Uterine smooth muscle cell (primary cell): ENCODE measurements around the gene WDR46. TPM values are rescaled to one million over a fixed set of nuclear protein-coding genes. Genes with fewer than 3 reads are reported as not detected.

Source experiments
- total RNA-seq: library from RNA; depleted of rRNA; stranded (reverse); fragments of >200 nt; gene quantifications from 2 replicates; pipeline ENCODE4 v1.2.3, GENCODE V29; 2014

Gene WDR46, protein sequence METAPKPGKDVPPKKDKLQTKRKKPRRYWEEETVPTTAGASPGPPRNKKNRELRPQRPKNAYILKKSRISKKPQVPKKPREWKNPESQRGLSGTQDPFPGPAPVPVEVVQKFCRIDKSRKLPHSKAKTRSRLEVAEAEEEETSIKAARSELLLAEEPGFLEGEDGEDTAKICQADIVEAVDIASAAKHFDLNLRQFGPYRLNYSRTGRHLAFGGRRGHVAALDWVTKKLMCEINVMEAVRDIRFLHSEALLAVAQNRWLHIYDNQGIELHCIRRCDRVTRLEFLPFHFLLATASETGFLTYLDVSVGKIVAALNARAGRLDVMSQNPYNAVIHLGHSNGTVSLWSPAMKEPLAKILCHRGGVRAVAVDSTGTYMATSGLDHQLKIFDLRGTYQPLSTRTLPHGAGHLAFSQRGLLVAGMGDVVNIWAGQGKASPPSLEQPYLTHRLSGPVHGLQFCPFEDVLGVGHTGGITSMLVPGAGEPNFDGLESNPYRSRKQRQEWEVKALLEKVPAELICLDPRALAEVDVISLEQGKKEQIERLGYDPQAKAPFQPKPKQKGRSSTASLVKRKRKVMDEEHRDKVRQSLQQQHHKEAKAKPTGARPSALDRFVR
- total RNA-seq, result 79.9 and 102 TPM in 2 replicates

GRCh38 chr6:33288921-33289783 lies at the start of gene WDR46, which contains the start of gene PFDN6:
Gene WDR46, minus strand, starts transcription at chr6:33289239. Its CDS starts 69 bp downstream, at chr6:33289170.
Gene PFDN6, plus strand, starts transcription at chr6:33289601. Its CDS starts 256 bp downstream, at chr6:33289857.

DNA sequence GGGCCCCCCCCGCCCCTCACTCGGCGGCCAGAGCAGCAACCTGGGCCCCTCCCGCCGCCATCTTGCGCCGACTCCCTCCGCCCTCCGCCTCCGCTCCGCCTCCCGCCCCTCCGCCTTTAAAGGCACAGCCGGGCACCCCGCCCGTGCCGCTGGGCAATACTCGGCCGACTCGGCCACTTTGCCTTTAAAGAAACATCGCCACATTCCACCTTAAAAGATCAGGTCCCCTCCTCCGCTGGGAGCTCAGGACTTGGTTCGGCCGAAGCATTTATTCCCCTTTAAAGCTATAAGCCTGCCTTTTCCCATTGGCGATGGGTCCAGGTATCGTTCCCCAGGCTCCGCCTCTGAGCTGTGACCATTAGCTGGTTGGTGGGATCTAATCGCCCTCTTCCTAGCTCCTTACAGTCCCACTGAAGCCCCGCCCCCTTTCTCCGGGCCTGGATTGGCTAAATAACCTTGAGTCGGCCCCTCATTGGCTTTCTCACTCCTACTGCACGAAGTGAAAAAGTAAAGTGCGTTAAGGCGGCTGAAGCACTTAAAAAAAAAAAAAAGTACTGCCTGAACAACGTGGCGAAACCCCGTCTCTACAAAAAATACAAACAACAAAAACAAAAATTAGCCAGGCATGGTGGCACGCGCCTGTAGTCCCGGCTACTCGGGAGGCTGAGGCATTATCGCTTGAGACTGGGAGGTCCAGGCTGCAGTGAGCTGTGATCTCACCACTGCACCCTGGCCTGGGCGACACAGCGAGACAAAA lies 28.8 kb upstream of the WDR46 start, which contains the start of gene ZBTB22:
TSS of gene ZBTB22 (minus strand) at position 76 of the 757 bp plus-strand sequence. CDS start 828 bp downstream, outside the sequence.

GRCh38 chr6:33313709-33314514 lies 24.9 kb upstream of the WDR46 start, which contains the start of gene TAPBP:
Gene TAPBP, minus strand, starts transcription at chr6:33314078. Its CDS starts 37 bp downstream, at chr6:33314041.

DNA sequence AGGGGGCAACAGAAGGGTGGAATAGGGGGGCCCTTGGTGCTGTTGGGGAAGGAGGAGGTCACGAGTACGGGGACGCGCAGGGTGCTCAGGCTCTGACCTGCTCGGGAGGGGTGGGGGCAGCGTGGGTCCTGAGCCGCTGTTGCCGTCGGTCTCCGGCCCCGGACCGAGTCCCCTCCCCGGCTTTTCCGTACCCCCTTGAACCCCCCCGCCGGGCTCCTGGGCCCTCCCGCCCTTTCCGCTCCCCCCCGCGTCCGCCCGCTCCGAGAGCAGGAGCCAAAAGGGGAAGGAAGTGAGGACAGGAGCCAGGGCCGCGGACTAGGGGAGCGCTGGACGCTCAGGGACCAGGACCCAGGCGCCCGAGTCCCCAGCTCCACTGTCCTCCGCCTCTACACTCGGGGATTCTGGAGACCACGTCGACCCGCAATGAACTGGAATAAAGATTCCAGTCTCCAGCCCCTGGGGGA lies 9.8 kb upstream of the WDR46 start, which contains the start of gene RGL2:
TSS of gene RGL2 (minus strand) at position 170 of the 464 bp plus-strand sequence. CDS start 332 bp downstream, outside the sequence.

DNA sequence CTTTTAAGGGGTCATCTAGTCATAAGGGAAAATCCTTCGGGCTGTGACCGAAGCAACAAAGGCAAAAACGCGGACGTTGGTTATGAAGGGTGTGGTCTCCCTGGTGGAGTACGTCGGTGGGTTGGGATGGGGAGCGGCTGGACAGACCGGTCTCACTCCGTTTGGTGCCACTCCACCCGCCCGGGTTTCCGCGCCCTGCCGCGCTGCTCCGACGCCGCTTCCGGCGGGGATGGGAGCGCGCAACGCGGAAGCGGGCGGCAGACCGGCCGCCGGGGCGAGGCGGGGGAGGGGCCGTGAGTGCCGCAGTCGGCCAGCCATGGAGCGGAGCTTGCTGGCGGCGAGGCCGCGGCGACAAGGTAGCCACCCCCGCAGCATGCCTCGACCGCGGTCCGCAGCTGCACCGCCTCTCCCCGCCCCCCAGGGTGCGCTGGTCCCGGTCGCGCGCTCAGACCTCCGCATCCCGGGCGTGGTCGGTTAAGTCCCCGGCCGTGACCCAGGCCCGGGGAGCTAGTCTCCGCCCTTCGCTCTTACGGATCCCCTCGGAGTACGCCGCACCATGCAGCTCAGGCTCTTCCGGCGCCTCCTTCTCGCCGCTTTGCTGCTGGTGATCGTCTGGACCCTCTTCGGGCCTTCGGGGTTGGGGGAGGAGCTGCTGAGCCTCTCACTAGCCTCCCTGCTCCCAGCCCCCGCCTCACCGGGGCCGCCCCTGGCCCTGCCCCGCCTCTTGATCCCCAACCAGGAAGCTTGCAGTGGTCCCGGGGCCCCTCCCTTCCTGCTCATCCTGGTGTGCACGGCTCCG lies 12.0 kb downstream of the WDR46 start, which contains the start of gene B3GALT4:
TSS of gene B3GALT4 (plus strand) at position 260 of the 799 bp plus-strand sequence. CDS start at position 557, 297 bp downstream.

DNA sequence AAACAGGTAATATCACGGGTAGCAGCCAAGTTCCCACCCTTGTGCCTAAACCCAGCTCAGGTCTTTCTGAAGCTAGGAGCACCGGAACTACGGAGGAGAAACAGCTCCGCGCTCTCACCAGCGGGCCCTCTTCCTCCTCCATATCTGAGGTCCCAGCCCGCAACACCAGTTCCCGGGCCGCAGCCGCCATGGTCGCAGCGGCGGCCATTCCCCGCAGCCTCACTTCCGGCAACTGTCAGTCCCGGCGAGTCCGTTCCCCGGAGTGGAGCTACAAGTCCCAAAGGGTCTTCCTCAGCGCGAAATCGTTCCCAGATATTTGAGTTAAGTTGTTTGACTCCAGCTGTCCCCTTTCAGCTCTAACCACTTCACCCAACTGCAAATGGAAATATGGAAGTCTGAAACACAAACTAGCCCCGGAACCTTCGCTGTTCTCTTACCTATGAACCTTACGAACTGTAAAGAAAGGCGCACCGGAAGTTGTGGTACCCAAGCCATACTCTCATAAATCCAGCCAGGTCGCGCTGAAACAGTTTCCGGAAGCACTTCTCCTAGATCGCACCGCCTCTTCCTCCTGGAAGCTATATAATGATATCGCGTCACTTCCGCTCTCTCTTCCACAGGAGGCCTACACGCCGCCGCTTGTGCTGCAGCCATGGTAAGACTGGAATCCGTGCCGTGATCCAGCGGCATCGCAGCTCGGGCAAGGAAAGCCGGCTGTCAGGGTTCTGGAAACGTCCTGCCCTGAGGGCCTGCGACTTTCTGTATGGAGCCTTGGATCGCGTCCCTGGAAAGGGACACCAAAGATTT lies 17.4 kb downstream of the WDR46 start, which contains the start of the genes RPS18 and VPS52:
TSS of gene RPS18 (plus strand) at position 608 of the 807 bp plus-strand sequence. CDS start at position 653, 45 bp downstream.
TSS of gene VPS52 (minus strand) at position 409 of the 807 bp plus-strand sequence. CDS start at position 208, 201 bp downstream.

Other genes starting within 250 kb of the WDR46 start
- gene HLA-DPA1, start 215.6 kb downstream of the WDR46 start, total RNA-seq, result 0.55 and 4.0 TPM in 2 replicates
- 6.8 and 21.1 TPM in 2 replicates for gene HLA-DPB1, start 213.2 kb downstream of the WDR46 start, total RNA-seq
- 0.11 and 0.12 TPM in 2 replicates for gene COL11A2, start 96.8 kb downstream of the WDR46 start, total RNA-seq
- 23.9 and 25.0 TPM in 2 replicates for gene RXRB, start 88.6 kb downstream of the WDR46 start, total RNA-seq
- 129 and 159 TPM in 2 replicates for gene SLC39A7, start 88.4 kb downstream of the WDR46 start, total RNA-seq
- 2.7 and 8.9 TPM in 2 replicates for gene HSD17B8, start 84.6 kb downstream of the WDR46 start, total RNA-seq
- 26.7 and 34.0 TPM in 2 replicates for gene RING1, start 80.7 kb downstream of the WDR46 start, total RNA-seq
- gene VPS52, start 17.4 kb downstream of the WDR46 start, total RNA-seq, result 35.0 and 35.6 TPM in 2 replicates
- gene RPS18, start 17.2 kb downstream of the WDR46 start, total RNA-seq, result 3,212 and 3,760 TPM in 2 replicates
- gene B3GALT4, start 12.1 kb downstream of the WDR46 start, total RNA-seq, result 4.4 and 5.3 TPM in 2 replicates
- 38.9 and 42.8 TPM in 2 replicates for gene PFDN6, start 362 bp upstream of the WDR46 start, total RNA-seq
- gene RGL2, start 9.7 kb upstream of the WDR46 start, total RNA-seq, result 20.1 and 23.9 TPM in 2 replicates
- 33.0 and 49.9 TPM in 2 replicates for gene TAPBP, start 24.8 kb upstream of the WDR46 start, total RNA-seq
- 19.5 and 24.2 TPM in 2 replicates for gene ZBTB22, start 28.5 kb upstream of the WDR46 start, total RNA-seq
- gene DAXX, start 33.7 kb upstream of the WDR46 start, total RNA-seq, result 24.7 and 70.2 TPM in 2 replicates
- 15.0 and 57.7 TPM in 2 replicates for gene KIFC1, start 102.6 kb upstream of the WDR46 start, total RNA-seq
- 23.0 and 29.7 TPM in 2 replicates for gene PHF1, start 121.8 kb upstream of the WDR46 start, total RNA-seq
- gene CUTA, start 128.9 kb upstream of the WDR46 start, total RNA-seq, result 109 and 129 TPM in 2 replicates
- 4.6 and 6.0 TPM in 2 replicates for gene SYNGAP1, start 130.8 kb upstream of the WDR46 start, total RNA-seq
- 5.0 and 5.7 TPM in 2 replicates for gene ZBTB9, start 165.3 kb upstream of the WDR46 start, total RNA-seq